SH-SY5Y (cell line): Measurements from ENCODE around the gene SPPL2C.

Source experiments
- GATA2 ChIP-seq: IDR thresholded peaks from 2 replicates; pipeline ENCODE4 v1.6.1; 2011; ENCODE audit warnings: mild to moderate bottlenecking, low read depth, low read length
- GATA3 ChIP-seq: IDR thresholded peaks from 2 replicates; pipeline ENCODE4 v1.6.1; 2011; ENCODE audit warnings: low read depth, mild to moderate bottlenecking, low read length, moderate library complexity

The SPPL2C gene

DNA sequence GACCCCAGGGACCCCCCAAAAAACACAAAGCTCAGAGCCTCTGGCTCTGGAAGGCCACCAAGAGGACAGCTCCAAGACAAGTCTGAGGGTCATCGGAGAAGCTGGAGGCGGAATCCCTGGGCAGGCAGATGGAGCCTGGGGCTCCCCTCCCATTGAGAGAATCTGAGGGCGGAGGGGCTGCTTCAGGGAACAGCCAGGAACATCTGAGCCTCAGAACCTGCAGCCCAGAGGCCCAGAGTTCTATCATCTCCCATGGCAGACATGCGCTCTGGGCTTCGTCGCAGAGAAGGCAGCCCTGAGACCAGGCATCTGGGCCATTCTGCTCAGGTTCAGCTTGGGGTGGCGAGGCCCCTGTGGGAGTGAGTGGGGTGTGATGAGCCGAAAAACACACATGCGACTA, 7.1 kb upstream of the SPPL2C start:
- TF ChIP-seq GATA3 (no peak), GATA2 (no peak)

- TF ChIP-seq GATA3 (no peak), GATA2 (no peak)
Observed at GRCh38 chr17:45838751-45839295, 5.9 kb upstream of the SPPL2C start.

- TF ChIP-seq GATA2 = no peak
- no peak for TF ChIP-seq GATA3
Observed at GRCh38 chr17:45839442-45839841, 5.2 kb upstream of the SPPL2C start.

GRCh38 chr17:45841186-45841585, 3.5 kb upstream of the SPPL2C start:
- TF ChIP-seq GATA2 (no peak), GATA3 (no peak)

DNA sequence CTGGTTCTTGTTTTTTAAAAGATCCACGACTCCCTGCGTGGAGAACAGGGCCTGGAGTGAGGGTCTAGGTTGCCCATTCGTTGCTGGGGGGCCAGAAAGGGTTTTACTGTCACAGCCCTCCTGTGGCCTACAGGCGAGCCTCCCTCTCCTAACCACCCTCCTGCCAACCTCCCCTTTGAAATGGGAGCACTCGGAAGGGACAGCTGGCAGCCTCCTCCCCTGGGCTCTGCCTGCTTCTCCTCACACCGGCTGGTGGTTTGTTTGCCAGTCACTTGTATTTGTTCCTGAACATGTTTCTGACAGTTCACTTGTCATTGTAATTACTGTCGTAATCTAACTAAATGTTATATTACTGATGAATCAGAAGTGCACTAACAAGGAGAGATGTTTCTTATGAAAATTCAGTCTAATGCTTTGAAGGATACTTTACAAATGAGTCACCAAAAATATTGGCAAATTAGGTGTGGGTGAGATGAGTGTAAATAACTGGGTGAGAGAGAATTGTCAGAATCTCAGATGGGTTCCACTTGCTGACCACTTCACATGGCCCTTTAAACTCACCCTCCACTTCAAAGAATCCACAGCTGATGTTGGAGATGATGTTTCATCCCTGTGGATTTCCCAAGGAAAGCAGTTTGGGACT, 2.7 kb upstream of the SPPL2C start:
- TF ChIP-seq GATA2 (no peak), GATA3 (no peak)

DNA sequence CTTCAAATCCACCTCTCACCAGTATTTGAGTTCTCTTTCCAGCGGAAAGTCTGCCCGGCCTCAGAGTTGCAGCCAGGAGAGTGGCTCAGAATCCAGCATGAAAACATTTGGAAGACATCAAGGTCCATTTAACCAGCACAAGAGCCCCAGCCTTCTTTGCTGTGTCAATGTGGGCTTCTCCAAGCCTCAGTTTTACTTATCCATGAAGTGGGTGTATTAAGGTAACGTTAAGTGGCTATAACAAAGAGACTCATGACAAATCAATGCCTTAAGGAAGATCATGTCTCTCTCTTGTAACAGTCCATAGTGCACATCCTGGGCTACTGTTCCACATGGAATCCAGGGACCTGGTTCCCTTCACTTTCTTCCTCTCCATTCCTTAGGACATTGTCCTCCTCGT, 959 bp upstream of the SPPL2C start:
- TF ChIP-seq GATA2 = no peak
- no peak for TF ChIP-seq GATA3

DNA sequence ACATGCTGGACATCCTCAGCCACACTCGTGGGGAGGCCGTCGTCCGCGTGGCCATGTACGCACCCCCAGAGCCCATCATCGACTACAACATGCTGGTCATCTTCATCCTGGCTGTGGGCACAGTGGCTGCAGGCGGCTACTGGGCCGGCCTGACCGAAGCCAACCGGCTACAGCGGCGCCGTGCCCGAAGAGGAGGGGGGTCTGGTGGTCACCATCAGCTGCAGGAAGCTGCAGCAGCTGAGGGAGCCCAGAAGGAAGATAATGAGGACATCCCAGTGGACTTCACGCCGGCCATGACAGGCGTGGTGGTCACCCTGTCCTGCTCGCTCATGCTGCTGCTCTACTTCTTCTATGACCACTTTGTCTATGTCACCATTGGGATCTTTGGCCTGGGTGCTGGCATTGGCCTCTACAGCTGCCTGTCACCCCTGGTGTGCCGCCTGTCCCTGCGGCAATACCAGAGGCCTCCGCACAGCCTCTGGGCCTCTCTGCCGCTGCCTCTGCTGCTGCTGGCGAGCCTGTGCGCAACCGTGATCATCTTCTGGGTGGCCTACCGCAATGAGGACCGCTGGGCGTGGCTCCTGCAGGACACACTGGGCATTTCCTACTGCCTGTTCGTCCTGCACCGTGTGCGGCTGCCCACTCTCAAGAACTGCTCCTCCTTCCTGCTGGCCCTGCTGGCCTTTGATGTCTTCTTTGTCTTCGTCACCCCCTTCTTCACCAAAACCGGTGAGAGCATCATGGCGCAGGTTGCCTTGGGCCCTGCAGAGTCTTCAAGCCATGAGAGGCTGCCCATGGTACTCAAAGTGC, 900 bp downstream of the SPPL2C start:
- TF ChIP-seq GATA3 (no peak), GATA2 (no peak)

DNA sequence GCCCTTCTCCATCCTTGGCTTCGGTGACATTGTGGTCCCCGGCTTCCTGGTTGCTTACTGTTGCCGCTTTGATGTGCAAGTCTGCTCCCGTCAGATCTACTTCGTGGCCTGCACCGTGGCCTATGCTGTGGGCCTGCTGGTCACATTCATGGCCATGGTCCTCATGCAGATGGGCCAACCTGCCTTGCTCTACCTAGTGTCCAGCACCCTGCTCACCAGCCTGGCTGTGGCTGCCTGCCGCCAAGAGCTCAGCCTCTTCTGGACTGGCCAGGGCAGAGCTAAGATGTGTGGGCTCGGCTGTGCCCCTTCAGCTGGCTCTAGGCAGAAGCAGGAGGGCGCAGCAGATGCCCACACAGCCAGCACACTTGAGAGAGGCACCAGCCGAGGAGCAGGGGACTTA, 1.5 kb downstream of the SPPL2C start:
- TF ChIP-seq GATA2 (no peak), GATA3 (no peak)

DNA sequence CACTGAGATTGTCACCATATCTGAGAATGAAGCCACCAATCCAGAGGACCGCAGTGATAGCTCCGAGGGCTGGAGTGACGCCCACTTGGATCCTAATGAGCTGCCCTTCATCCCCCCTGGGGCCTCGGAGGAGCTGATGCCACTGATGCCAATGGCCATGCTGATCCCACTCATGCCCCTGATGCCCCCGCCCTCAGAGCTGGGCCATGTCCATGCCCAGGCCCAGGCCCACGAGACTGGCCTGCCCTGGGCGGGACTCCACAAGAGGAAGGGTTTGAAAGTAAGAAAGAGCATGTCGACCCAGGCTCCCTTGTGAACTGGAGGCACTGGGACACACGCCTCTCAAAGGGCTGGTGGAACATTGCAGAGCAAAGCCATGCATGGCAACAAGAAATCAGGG, 2.0 kb downstream of the SPPL2C start:
- TF ChIP-seq GATA3 (no peak), GATA2 (no peak)

DNA sequence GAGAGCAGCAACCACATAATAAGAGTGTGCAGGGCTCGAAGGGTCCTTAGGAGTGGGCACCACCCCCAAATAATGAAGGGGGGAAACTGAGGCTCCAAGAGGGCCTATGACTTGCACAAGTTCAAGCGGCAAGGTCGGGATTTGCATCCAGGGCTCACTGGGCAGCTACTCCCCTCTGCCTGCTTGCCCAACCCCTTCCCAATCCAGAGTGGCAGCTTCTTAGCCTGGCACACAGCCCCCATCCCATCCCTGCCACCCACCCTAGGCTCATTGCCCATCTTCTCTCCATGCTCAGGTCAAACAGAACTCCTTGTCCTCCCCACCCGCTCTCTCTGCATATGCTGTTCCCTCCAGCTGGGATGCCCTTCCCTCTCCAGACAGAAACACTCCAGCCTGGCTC, 2.4 kb downstream of the SPPL2C start:
- TF ChIP-seq GATA2 = no peak
- TF ChIP-seq GATA3 = no peak

- TF ChIP-seq GATA3 = no peak
- TF ChIP-seq GATA2 = no peak
Observed at GRCh38 chr17:45847747-45848146, 3.1 kb downstream of the SPPL2C start.

DNA sequence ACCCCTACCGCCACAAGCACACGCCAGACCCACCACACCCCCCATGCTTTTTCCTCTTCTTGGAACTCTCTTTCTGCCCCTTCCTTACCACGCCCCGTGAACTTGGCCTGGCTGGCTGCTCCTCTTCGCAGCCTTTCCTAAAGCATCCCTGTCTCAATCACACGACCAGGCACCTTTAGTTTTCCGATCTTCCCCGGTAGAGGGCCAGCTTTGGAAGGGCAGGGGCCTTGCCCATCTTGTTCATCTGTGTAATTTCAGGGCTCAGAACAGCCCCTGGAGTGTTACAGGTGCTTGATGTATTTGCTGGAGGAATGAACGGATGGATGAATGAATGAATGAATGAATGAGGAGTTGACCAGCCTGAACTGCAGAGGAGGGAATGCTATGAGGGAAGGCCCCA, 3.7 kb downstream of the SPPL2C start:
- TF ChIP-seq GATA2 (no peak), GATA3 (no peak)

DNA sequence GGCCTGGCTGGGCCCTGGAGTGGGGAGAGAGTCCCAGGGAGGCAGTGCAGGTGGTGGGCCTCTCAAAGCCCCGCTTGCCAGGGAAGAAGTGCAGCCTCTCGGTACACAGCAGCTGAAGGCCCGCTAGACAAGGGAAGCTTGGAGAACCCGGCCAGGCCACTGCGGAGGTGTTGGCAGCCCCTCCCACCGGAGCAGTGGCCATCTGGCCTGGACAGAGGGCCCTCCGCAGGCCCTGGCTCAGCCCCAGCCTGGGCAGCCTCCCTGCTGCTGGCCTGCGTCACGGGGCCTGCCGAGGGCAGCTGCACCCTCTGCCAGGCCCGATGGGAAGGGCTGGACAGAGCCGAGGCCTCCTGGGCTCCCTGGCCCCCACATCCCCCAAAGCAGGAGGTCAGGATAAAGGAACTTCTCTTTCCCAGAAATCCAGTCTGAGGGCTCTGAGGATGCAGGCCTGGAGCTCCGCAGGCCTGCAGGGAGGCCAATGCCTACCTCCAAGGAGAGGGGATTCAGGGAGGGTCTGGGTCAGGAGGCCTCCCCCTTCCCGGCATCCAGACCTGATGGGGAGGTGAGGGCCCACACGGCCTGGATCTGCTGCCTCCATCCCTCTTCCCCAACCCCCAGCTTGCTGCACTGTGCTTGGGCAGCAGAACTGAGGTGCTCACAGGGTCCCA, 4.3 kb downstream of the SPPL2C start:
- TF ChIP-seq GATA2 = no peak
- TF ChIP-seq GATA3 = no peak

GRCh38 chr17:45849536-45849990, 4.9 kb downstream of the SPPL2C start:
- TF ChIP-seq GATA2 = no peak
- no peak for TF ChIP-seq GATA3
